ENCODE data around the gene MS4A10.

- TF ChIP-seq GATA2 (IDR thresholded peaks at IDR 0.05; ENCODE audit: low read depth, low read length), result no peak
- TF ChIP-seq GATA3 (IDR thresholded peaks at IDR 0.05; ENCODE audit: low read depth, low read length), result no peak
Measured at GRCh38 chr11:60762851-60763691, 22.1 kb upstream of the MS4A10 start.

Data from SH-SY5Y (cell line).